Stomach (tissue), 9 donors: ENCODE results near the gene DBNDD1. TPM values are rescaled to one million over a fixed set of nuclear protein-coding genes. Genes with fewer than 3 reads are reported as not detected.

Experiments
- DNase-seq, 2 donors: peaks; one replicate each; pipeline versions ENCODE4 v3.0.0 to v3.0.0-alpha.2; 2013 to 2019
- H3K27ac ChIP-seq, 5 donors: fragments of 200-600 bp in 4 of 5; sonication (generic) in 4 of 5; one replicate each; pipeline ENCODE4 v1.5.1; 2013 to 2019; ENCODE audit warnings: mild to moderate bottlenecking in 1 of 5, moderate library complexity in 1 of 5
- H3K27me3 ChIP-seq, 3 donors: fragments of 200-600 bp; sonication (generic); one replicate each; pipeline ENCODE4 v1.5.1; 2017 to 2019; ENCODE audit warnings: mixed run types in 1 of 3
- H3K36me3 ChIP-seq, 4 donors: fragments of 200-600 bp; sonication (generic); 1 replicate in 3 of 4; 2 replicates in 1 of 4; pipeline ENCODE4 v1.5.1; 2016 to 2019
- H3K4me1 ChIP-seq, 4 donors: fragments of 200-600 bp; sonication (generic); one replicate each; pipeline ENCODE4 v1.5.1; 2016 to 2019
- H3K4me3 ChIP-seq, 4 donors: fragments of 200-600 bp; sonication (generic) in 3 of 4; one replicate each; pipeline ENCODE4 v1.5.1; 2016 to 2019; ENCODE audit warnings: mild to moderate bottlenecking in 1 of 4
- H3K9me3 ChIP-seq, 4 donors: fragments of 200-600 bp; sonication (generic); one replicate each; pipeline ENCODE4 v1.5.1; 2016 to 2019
- EP300 ChIP-seq: sonication (generic); formaldehyde crosslinking; IDR thresholded peaks from one replicate; pipeline ENCODE4 v1.6.1; 2017; ENCODE audit warnings: antibody characterized with exemption
- POLR2A ChIP-seq, 4 donors: fragments of 450-650 bp; IDR thresholded peaks; one replicate each; pipeline ENCODE4 v1.6.1; 2016; ENCODE audit warnings: antibody characterized with exemption in 4 of 4, control low read depth in 2 of 4, mild to moderate bottlenecking in 1 of 4, moderate library complexity in 1 of 4
- POLR2AphosphoS5 ChIP-seq, 3 donors: sonication (generic); formaldehyde crosslinking; IDR thresholded peaks; one replicate each; pipeline ENCODE4 v1.6.1; 2016; ENCODE audit warnings: antibody characterized with exemption in 3 of 3
- WGBS, 5 donors: extraction: QIAGEN DNeasy Blood & Tissue Kit in 3 of 5; methylation state at CpG; one replicate each; pipeline versions ENCODE4 v1.1.5 to v1.1.7; 2013 to 2018; 5-methylcytosine and 5-hydroxymethylcytosine counted together
- intact Hi-C: fragments of 100-400 bp; cut with DNase I; formaldehyde crosslinking; loops from one replicate; pipeline ENCODE4 v1.15.1; 2023; ENCODE audit warnings: low total_unique reads
- polyA plus RNA-seq, 3 donors: library from polyadenylated mRNA; stranded (reverse); fragments of 200-250 nt; gene quantifications; one replicate each; pipeline ENCODE4 v1.2.3, GENCODE V29; 2013
- total RNA-seq, 5 donors: library from RNA; depleted of rRNA; stranded (reverse); fragments of >200 nt; gene quantifications; one replicate each; pipeline versions ENCODE4 v1.1.0 to v1.2.3, GENCODE V29; 2014 to 2016
- TF ChIP-seq, protein P1 (sequence below), 7 experiments: fragments of 450-650 bp in 4 of 7; fragments of 200-600 bp in 3 of 7; sonication (generic) in 3 of 7; IDR thresholded peaks; one replicate each; pipeline ENCODE4 v1.5.1; 2016 to 2019; ENCODE audit warnings: antibody characterized with exemption in 7 of 7, control low read depth in 2 of 7, mild to moderate bottlenecking in 1 of 7
- donor health status: healthy with polysubstance abuse.
- donor health status: Bipolar disorder and iron deficiency.
- donor health status: healthy.

Gene DBNDD1
- total and polyA plus RNA-seq, 8 donors = 0.73 to 37.1 (median 7.3) TPM; not detected in 1

DNA sequence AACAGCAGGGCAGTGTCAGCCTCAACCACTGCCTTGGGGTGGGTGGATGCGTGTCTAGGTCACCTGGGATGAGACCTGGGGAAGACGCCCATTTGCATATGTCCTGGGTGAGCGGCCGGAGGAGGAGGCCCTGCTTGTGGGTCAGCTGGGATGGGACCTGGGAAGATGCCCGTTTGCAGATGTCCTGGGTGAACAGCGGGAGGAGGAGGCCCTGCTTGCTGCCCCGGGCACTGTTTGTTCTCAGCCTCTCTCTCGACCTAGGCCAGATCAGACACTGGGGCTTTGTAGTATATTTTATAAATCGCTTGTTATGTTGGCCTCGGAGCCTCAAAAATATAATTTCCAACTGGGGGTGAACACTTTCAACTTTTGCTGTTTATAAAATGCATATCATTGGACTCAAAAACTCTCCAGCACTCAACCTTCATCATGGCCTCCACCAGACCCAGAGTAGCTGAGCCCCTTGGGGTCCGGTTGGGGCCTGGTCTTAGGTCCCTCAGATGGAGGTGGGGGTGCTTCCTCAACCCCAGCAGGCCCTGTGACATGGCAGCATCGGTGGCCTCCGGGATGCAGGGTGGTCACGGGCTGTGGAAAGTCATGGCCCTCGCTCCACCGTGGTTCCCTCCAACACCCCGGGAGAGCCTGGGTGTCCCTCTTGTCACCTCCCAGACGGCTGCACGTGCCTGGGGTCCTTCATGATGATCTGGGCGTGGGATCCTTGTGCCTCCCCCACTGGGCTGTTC, 17.3 kb downstream of the DBNDD1 start:
- WGBS, 5 donors = 80 to 87% (median 83%) methylated on average over 19 to 20 of the region's 20 CpGs
- Histone ChIP-seq H3K9me3 (no peaks in the 10 kb centered on the region), H3K27me3 (no peaks in the 10 kb centered on the region), H3K36me3 (peaks cover 7 to 45% (median 34%) of the 10 kb centered on the region in 4 donors), H3K27ac (no peak overlapping the region), H3K4me1 (no peaks in the 10 kb centered on the region), H3K4me3 (no peak overlapping the region)
- no peak for DNase-seq
- intact Hi-C loops = no loop called here
- TF ChIP-seq POLR2A (IDR thresholded peaks at IDR 0.05) (no peak), EP300 (no peak), POLR2AphosphoS5 (IDR thresholded peaks at IDR 0.05) (no peak)
- TF ChIP-seq, protein P1, sequence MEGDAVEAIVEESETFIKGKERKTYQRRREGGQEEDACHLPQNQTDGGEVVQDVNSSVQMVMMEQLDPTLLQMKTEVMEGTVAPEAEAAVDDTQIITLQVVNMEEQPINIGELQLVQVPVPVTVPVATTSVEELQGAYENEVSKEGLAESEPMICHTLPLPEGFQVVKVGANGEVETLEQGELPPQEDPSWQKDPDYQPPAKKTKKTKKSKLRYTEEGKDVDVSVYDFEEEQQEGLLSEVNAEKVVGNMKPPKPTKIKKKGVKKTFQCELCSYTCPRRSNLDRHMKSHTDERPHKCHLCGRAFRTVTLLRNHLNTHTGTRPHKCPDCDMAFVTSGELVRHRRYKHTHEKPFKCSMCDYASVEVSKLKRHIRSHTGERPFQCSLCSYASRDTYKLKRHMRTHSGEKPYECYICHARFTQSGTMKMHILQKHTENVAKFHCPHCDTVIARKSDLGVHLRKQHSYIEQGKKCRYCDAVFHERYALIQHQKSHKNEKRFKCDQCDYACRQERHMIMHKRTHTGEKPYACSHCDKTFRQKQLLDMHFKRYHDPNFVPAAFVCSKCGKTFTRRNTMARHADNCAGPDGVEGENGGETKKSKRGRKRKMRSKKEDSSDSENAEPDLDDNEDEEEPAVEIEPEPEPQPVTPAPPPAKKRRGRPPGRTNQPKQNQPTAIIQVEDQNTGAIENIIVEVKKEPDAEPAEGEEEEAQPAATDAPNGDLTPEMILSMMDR (IDR thresholded peaks at IDR 0.05) = no peak

DNA sequence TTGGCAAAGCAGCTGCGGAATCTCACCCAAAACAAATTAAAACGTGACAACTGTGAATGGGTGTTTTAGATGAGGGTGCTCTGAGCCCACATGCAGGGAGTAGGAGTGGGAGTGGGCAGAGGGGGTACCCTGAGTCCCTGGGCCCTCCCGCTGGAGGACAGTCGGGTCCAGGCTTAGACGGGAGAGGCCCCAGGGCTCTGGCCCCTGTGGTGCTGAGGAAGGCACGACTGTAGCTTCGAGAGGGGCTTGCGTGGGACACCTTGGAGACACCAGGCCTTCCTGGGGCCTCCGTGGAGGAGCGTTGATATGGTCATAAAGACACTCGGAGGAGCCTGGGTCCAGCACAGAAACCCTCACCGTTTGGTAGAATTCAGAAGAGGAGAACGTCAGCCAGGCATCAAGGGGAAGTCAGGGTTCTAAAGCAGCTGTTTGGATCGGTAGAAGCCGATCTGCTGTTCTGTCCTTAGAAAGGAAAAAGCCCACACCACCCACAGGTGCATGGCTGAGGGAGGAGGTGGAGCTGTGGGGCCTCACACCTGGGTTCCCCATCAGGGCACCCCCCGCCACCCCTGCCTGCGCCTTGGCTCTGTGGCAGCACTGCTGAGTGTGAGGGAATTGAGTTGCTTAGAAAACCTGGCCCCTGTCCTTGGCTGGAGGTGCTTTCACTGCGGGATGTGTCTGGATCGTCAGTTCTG, 18.4 kb downstream of the DBNDD1 start:
- H3K27ac ChIP-seq = no peak overlapping the region
- intact Hi-C loops = no loop called here
- no peaks in the 10 kb centered on the region for H3K4me1 ChIP-seq
- peaks cover 0 to 2% (median 0%) of the 10 kb centered on the region in 4 donors for H3K9me3 ChIP-seq
- no peak for DNase-seq
- 82 to 89% (median 86%) methylated on average over 11 to 19 of the region's 19 CpGs for WGBS, 5 donors
- H3K36me3 ChIP-seq = peaks cover 7 to 49% (median 32%) of the 10 kb centered on the region in 4 donors
- H3K27me3 ChIP-seq = no peaks in the 10 kb centered on the region
- TF ChIP-seq POLR2AphosphoS5 (IDR thresholded peaks at IDR 0.05) (no peak), POLR2A (IDR thresholded peaks at IDR 0.05) (no peak), EP300 (no peak)
- TF ChIP-seq, protein P1 (IDR thresholded peaks at IDR 0.05) = no peak
- H3K4me3 ChIP-seq = no peak overlapping the region

DNA sequence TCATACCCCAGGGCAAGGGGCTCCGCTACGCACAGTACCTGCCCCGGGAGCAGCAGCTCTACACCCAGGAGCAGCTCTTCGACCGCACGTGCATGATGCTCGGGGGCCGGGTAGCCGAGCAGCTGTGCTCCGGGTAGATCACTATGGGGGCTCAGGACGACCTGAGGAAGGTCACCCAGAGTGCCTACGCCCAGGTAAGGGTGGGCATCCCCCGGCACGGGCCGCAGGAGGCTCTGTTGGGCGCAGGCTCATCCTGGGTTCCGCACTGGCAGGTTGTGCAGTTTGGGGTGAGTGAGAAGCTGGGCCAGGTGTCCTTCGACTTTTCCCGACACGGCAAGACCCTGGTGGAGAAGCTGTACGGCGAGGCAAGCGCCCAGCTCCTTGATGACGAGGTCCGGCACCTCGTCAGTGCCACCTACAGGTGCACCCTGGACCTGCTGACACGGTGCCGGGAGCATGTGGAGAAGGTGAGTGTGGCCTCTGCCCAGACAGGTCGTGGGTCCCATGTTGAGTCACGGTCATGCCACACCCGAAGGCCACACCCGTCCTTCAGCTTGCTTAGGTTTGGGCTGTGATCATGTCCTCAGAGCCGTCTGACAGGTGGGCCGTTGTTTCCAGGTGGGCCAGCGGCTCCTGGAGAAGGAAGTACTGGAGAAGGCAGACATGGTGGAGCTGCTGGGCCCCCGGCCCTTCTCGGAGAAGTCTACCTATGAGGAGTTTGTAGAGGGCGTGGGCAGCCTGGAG, 19.3 kb downstream of the DBNDD1 start:
- peaks cover 7 to 54% (median 30%) of the 10 kb centered on the region in 4 donors for H3K36me3 ChIP-seq
- no peak for DNase-seq
- no peaks in the 10 kb centered on the region for H3K27me3 ChIP-seq
- no peak overlapping the region for H3K4me3 ChIP-seq
- 86 to 94% (median 90%) methylated on average over 32 to 38 of the region's 38 CpGs for WGBS, 5 donors
- no peaks in the 10 kb centered on the region for H3K4me1 ChIP-seq
- peaks cover 0 to 10% (median 0%) of the 10 kb centered on the region in 4 donors for H3K9me3 ChIP-seq
- TF ChIP-seq, protein P1 (IDR thresholded peaks at IDR 0.05) = no peak
- TF ChIP-seq POLR2AphosphoS5 (IDR thresholded peaks at IDR 0.05) = no peak
- intact Hi-C loops = no loop called here
- H3K27ac ChIP-seq = no peak overlapping the region

DNA sequence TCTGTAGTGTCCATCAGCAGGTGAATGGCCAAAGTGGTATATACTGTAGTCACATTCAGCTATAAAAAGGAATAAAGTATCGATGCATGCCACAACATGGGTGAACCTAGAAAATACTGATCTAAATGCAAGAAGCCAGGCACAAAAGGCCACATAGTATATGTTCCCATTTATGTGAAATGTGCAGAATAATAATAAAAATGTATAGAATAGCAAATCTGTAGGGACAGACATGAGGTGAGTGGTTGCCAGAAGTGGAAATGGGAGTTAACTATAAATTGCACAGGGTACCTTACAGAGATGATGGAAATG, 23.1 kb downstream of the DBNDD1 start:
- DNase-seq = no peak
- H3K27me3 ChIP-seq = no peaks in the 10 kb centered on the region
- H3K9me3 ChIP-seq = peaks cover 0 to 17% (median 0%) of the 10 kb centered on the region in 4 donors
- no peak overlapping the region for H3K4me3 ChIP-seq
- TF ChIP-seq POLR2A (IDR thresholded peaks at IDR 0.05) = no peak
- TF ChIP-seq, protein P1 (IDR thresholded peaks at IDR 0.05) = no peak
- TF ChIP-seq POLR2AphosphoS5 (IDR thresholded peaks at IDR 0.05) = no peak
- TF ChIP-seq EP300 = no peak
- 92 to 100% (median 98%) methylated on average over 1 of the region's 1 CpG for WGBS, 5 donors
- H3K4me1 ChIP-seq = peaks cover 0 to 6% (median 0%) of the 10 kb centered on the region in 4 donors
- intact Hi-C loops = no loop called here
- peaks cover 18 to 93% (median 65%) of the 10 kb centered on the region in 4 donors for H3K36me3 ChIP-seq
- H3K27ac ChIP-seq = peak overlapping the region in 4 of 5 donors; percentile 74 to 81 (median 79)
